LNCAP (cell line): ENCODE measurements around the gene SLC32A1.

ENCODE experiments used
- TF ChIP-seq, protein P1 (sequence below): fragments of 450-650 bp; IDR thresholded peaks from 2 replicates; pipeline ENCODE4 v1.5.1; 2017; ENCODE audit warnings: mild to moderate bottlenecking

The SLC32A1 gene

DNA sequence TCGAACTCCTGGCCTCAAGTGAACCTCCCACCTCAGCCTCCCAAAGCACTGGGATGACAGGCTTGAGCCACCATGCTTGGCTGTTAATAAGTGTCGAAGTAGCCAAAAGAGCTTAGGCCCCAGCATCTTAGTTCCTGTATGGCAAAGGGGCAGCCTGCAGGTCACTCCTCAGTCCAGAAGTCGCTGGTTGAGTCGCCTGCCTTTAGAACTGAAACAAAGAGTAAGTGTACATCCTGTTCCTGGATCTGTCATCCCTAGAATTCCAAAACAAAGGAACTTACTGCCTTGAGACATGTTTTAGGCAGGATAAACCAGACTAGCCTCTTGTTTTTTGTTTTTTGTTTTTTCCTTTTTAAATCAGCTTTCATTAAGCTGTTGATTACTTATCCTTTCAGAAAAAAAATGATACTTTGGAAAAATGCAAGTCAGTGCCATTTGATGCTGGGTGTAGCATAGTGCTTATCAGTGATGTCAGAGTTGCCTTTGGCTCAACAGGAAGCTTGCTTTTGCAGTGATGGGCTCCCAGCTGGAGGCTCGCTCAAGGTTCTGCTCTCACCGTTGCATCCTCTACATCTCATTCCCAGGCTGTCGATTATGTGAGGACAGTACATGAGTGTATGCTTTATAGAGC, 33.0 kb downstream of the SLC32A1 start:
- TF ChIP-seq, protein P1, sequence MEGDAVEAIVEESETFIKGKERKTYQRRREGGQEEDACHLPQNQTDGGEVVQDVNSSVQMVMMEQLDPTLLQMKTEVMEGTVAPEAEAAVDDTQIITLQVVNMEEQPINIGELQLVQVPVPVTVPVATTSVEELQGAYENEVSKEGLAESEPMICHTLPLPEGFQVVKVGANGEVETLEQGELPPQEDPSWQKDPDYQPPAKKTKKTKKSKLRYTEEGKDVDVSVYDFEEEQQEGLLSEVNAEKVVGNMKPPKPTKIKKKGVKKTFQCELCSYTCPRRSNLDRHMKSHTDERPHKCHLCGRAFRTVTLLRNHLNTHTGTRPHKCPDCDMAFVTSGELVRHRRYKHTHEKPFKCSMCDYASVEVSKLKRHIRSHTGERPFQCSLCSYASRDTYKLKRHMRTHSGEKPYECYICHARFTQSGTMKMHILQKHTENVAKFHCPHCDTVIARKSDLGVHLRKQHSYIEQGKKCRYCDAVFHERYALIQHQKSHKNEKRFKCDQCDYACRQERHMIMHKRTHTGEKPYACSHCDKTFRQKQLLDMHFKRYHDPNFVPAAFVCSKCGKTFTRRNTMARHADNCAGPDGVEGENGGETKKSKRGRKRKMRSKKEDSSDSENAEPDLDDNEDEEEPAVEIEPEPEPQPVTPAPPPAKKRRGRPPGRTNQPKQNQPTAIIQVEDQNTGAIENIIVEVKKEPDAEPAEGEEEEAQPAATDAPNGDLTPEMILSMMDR = no peak

DNA sequence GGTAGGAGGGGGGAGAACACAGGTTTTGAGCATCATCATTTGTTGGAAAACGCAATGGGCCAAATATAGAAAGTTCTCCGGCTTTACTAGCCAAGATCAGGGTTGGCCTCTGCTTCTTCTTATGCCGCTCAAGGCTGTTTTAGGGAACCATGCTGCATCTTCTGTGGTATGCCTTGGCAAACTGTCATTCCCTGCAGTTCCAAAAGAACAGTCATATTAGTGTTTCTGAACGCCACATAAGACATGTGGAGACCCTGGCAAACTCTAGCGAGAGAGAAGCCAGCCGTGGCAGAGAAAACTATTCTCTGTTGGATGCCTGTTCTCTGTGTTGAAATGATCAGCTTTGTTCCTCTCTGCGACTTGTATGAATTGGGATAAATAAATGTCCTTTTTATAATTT, 34.8 kb downstream of the SLC32A1 start:
- TF ChIP-seq, protein P1 = no peak

DNA sequence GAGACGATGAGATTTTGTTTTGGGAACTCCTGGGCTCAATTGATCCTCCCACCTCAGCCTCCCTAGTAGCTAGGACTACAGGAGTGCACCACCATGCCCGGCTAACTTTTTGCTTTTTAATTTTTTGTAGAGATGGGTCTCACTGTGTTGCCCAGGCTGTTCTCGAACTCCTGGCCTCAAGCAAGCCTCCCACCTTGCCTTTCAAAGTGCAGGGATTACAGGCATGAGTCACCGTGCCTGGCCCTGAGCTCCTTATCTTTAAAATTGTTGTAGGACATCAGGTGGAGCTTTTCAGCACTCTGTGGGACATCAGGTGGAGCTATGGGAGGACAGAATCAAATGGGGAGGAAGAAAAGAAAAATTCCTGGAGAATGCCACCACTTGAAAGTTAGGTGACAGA, 36.7 kb downstream of the SLC32A1 start:
- TF ChIP-seq, protein P1 = no peak

DNA sequence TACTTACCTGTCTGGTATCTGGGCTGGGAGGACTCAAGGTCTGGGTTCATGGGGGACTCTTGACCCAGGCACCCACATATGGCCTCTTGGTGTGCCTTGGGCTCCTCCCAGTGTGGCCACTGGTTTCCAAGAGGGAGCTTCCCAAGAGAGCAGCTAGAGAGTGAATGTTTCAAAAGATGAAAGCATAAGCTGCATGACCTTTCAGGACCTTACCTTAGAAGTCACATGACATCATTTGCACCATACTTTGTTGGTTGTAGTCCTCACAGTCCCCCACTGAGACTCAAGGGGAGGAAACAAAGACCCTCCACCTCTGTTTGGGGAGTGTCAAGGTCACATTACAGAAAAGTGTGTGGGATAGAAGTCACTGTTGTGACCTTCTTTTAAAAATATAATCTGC, 37.9 kb downstream of the SLC32A1 start:
- TF ChIP-seq, protein P1 = no peak

DNA sequence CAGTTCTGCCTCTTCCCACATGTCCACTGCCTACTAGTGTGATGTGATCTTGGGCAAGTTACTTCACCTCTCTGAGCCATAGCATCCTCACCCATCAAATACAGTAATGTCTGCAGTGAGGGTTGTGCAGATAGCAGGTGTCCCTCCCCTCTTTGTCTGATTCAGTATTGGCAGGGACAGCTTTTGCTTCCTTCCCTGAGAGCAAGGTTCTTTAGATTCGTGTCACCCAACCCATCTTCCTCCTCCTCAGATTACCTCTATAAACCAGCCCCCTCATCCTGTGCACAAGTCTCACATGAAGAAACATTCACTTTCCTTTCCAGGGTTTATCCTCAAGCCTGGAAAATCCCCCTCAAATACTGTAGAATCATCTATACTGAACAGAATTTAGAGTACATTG, 39.3 kb downstream of the SLC32A1 start:
- TF ChIP-seq, protein P1 = no peak

DNA sequence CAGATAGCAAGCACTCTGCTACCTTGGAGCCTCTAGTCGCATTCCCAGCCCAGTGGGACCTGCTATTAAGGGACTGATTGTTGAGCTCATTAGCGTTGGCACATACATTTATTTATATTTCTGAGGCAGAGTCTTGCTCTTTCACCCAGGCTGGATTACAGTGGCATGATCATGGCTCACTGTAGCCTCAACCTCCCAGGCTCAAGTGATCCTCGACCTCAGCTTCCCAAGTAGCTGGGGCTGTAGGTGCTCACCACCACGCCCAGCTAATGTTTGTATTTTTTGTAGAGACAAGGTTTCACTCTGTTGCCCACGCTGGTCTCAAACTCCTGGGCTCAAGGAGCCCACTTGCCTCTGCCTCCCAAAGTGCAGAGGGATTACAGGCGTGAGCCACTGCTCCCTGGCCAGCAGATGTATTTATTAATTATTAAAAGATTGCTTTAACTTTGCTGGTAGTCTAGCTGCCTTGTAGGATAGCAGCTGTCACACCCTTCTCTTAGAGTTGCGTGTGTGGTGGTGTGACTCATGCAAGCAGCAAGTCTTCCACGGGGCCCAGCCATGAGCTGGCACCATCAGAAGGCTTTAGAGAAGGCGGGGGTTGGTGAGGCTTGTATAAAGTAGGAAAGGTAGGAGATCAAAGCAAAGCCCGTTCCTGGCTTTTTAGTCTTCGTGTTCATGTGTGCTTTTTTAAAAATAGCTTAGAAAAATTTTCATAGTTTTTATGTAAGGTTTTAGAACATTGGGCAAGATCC, 40.5 kb downstream of the SLC32A1 start:
- TF ChIP-seq, protein P1 = no peak

DNA sequence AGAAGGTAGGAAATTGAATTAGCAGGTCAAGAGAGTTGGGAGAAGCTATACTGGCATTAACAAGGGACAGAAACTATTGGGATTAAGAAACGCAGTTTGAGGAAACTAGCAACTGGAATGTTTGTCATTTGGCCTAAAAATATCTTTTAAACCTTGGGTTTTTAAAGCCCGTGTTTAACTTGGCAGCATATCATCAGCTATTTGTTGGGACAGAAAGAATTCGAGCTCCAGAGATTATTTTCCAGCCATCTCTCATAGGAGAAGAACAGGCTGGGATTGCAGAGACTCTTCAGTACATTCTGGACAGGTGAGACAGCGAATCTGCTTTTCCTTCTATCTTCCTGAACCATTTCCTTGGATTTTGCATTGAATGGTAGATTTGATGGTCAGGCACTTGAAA, 41.8 kb downstream of the SLC32A1 start:
- TF ChIP-seq, protein P1 = no peak
